Stimulated activated naive CD4-positive, alpha-beta T cell treated with Interleukin-2 at 50 U/mL for 16 hours (primary cell): ENCODE results near the gene FHIT.
"Not testable (repeated sequence)": the region's sequence is repeated elsewhere in the genome, so short reads cannot be mapped to it uniquely, and the experiment has no call there.

Experiments used
- DNase-seq: peaks from one replicate; lab custom pipeline; 2025; lab: John Stamatoyannopoulos, UW

Gene FHIT

GRCh38 chr3:59934560-59934959 lies 1316.7 kb downstream of the FHIT start:
- DNase-seq, result not testable (repeated sequence)

DNA sequence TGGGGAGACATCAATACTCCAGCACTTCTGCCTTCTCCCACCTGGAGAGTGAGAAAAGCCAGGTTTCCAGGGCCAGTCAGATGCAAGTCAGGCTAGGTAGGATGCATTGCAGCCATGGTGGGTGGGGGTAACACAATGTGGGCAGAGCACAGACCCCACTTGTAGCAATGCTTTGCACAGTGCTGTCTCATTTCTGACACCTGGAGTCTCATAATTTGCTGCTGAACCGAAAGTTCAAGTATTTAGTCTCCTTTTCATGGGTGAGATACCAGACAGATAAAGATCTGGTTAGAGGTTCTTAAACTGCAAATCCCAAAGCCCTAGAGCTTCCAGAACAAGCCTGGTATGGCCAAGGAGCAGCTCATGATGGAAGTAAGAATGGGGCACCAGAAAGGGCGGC lies 1321.1 kb downstream of the FHIT start:
- no peak for DNase-seq

GRCh38 chr3:59927056-59927455 lies 1324.2 kb downstream of the FHIT start:
- no peak for DNase-seq

- DNase-seq, result no peak
These were observed 1325.3 kb downstream of the FHIT start for GRCh38 chr3:59925946-59926345.

DNA sequence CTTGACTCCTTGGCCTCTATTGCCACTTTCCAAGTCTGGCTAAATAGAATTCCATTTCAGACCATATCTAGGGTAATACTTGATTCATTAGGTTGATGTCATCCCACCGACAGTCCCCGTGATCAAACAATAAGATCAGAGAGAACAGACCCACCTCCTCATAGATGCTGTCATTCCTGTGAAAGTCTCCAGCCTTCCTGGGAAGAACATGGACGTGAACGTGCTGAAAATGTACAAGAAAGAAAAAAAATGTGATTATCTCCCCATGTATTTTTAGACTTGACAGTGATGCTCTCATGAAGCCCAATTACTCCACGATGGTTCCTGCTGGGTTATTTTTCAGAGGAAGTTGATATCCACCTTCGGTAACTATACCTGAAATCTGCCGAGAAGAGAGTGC lies 1329.1 kb downstream of the FHIT start:
- DNase-seq, result no peak

GRCh38 chr3:59920822-59921221 lies 1330.4 kb downstream of the FHIT start:
- DNase-seq, result no peak

DNA sequence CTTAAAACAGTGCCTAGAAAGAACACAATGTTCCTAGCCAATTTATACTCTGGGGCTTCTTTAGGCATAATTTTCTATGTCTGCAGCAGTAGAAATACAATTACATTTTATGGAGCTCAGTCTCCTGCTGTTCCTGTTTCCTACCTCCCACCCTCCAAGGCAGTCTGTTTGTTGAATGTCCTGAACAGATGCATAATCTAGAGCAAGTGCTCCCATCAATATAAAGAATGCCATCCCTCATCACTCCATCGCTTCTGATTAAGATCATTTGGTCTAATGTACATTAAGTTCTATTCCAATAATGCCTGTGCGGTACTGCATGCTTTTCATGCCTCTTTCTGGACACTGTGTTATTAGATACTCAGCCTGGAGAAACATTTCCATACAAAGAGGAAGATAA lies 1331.7 kb downstream of the FHIT start:
- no peak for DNase-seq

DNA sequence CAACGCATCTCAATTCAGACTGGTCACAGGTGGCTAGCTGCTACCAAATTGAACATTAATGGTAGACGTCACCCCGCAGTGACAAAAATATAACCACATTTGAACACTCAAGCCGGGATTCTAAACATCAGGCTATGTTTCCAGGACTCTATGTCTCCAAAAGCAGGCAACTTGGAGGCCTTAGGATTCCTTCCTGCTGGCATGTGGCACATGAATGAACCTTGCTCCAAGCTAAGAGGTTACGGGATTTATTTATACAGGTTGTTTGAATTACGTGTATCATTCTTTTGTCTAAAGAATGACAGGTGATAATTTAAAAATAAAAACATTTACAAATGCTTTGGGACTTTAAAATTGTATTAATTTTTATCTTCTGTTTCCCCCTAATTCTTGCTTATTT lies 1337.0 kb downstream of the FHIT start:
- no peak for DNase-seq

DNA sequence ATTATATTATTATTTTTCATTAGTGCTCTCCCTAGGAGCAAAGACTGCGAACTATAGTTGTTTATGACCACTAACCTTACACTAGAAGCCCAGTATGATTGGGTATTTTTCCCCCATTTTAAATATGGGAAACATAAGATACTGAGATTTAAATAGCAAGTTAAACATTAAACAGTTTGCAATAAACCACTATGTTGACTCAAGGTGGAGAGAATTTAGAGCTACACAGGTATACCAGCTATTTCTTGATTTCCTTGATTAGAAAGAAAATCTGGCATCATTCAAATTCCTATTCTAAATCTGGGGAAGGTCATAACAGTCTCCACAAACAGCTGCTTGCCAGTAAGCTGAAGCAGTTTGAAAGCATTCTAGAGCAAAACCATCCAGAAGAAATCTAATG lies 1337.6 kb downstream of the FHIT start:
- no peak for DNase-seq

GRCh38 chr3:59908701-59909100 lies 1342.6 kb downstream of the FHIT start:
- DNase-seq, result no peak

DNA sequence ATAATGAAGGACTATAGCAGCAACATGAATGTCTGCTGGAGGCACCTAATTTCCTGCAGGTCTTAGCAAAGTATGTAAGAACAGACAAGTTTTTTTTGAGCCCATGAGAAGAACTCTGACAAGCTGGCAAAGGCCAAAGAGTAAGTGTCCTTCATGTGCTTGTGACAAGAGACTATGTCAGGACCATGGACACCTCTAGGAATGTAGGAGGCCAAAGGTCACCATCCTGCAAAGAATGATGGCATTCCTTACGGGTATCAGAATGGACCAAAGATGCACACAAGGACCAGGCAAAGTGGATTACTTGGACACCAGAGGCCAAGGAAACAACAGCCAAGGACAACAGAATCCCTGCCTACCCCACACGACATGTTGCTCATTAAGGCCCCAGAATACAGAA lies 1343.0 kb downstream of the FHIT start:
- no peak for DNase-seq

DNA sequence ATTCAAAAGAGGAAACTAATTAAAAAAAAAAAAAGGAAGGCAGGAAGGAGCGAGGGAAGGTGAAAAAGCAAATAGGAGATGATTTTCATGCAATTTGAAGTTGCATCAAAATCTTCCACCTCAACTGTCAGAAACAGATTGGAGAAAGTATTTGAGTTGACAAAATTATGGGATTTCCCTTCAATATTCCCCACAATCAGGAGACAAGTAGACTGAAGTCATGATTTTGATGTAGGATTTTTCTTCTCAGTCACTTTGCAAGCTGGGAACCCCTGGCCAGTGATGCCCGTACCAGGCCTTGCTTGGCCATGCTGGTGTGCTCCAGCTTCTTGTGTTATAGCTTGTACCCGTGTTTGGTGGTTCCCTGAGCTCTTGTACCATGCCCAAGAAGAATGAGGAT lies 1347.0 kb downstream of the FHIT start:
- no peak for DNase-seq

DNA sequence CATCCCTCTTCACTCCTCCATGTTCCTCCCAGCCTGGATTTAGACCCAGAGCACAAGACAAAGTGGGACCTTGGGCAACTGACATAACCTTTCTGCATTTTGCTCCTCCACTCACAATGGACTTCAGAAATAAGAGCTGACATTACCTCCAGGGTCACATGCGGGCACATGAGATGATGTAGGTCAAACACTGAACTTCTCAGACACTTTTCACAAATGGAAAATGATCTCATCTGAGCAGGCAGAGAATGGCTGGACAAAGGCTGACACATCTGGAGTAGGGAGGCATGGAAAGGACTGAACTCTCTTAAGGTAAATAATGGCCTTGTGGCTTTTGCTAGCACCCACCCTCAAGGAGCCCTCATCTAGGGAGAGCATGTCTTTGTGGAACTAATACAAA lies 1352.2 kb downstream of the FHIT start:
- no peak for DNase-seq

DNA sequence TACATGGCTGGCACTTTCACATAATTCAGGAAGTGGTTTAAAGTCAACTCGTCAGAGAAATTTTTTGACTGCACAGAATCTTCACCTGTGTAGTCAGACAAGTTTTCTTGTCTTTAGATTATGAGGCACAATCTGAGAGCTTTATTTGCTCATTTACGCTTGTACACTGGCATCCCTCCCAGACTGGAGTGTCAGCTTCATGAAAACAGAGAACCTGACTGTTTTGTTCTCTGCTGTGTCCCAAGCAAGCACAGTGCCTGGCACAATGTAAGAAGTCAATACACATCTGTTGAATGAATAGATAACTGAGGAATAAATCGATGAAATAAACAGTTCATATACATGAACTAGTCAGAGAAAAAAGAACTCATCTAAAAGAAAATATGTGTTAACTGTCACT lies 1355.3 kb downstream of the FHIT start:
- no peak for DNase-seq

DNA sequence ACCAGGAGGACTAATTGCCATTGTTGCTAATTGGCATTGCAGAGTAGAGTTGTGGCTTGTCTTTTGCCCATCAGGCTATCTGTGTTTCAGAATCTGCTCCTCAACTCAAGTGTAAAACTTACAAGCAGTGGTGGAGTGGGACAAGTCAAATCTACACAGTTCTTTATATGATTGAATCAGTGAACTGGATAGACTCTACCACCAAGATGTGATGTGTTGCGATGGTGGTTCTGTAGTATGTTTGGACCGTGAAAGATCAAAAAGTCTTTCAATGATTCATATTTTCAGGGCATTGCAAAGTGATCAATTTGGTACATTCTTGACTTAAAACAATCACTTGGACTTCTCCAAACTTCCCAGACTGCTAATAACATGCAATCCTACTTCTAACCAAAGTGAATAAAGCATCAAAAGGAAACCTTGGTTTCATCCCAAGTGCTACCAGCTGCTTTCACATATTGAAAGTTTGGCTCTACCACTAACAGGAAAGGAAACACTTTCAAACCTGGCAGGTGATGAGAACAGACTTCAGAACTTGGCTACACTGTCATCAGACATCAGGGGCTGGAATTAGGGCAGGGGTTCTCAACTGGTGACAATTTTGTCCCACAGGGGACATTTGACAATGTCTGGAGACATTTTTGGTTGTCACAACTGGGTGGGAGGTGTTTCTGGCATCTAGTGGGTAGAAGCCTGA lies 1356.7 kb downstream of the FHIT start:
- no peak for DNase-seq

DNA sequence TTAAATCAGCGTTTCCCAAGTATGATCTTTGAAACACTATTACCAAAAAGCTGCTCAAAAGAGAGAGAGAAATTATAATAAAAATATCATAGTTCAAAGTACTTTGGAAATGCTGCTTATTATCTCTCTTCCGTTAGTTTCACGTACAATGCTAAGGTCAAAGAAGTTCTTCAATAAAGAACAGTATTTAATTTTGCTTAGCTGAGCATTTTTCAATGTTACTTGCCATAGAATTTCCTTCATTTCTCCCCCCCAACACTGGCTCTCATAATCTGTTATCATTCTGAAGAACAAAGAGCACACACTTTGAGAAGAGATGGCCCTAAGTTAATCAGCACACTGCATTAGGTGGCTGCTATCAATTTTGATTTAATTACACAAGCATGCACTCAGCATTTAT lies 1360.6 kb downstream of the FHIT start:
- no peak for DNase-seq

DNA sequence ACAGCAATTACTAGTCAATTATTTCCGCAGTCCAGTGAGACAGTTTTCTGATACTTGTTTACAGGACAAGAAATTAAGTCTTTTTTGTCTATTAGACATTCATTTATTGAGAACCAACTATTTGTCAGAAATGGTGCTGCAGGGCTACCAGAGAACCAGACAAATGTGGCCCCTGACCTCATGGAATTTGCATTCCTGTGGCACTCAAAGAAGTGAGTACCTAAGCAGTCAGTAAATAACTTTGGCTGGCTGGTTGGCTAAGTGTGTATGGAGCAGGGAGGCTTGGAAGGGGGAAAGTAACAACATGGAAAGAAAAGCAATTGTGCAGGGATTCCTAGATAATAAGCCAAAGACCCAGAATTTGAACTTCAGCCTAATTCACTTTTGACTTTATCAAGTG lies 1364.5 kb downstream of the FHIT start:
- no peak for DNase-seq

- no peak for DNase-seq
These were observed 1365.3 kb downstream of the FHIT start for GRCh38 chr3:59885899-59886400.

DNA sequence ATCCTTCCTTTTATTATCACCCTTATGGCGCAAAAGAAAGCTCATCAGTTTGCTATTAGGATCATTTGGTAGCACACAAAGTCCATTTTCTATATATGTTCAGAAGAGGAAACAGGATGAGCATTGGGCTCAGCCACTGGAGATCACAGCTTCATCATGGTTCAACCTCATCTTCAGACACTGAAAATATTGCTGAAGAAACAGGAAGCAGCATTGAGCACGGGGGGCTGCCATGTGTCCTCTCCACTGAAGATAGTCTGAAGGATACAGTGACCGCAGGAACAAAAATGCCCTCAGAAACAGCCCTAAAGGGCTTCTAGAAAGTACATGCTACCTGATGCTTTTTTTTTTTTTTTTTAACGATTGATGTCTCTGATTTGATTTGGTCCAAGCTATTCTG lies 1366.2 kb downstream of the FHIT start:
- DNase-seq, result no peak

GRCh38 chr3:59884409-59884808 lies 1366.8 kb downstream of the FHIT start:
- no peak for DNase-seq

DNA sequence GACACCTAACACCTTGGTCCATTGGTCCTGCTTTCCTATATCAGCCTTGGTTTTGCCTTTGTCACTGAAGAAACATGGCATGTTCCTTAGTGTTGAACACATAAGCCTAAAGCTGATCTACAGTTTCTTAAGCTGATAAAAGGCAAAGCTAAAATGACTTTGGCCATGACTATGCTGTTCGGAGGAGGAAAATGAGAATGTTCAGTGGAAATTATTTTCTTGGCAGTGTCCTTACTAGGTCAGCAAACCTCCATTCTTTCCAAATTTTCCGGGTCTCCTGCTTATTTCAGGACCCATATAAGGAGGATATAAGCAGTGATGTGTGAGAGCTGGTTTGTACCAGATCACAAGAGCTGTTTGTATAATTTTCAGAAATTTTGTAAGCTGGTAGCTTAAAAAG lies 1368.5 kb downstream of the FHIT start:
- no peak for DNase-seq

DNA sequence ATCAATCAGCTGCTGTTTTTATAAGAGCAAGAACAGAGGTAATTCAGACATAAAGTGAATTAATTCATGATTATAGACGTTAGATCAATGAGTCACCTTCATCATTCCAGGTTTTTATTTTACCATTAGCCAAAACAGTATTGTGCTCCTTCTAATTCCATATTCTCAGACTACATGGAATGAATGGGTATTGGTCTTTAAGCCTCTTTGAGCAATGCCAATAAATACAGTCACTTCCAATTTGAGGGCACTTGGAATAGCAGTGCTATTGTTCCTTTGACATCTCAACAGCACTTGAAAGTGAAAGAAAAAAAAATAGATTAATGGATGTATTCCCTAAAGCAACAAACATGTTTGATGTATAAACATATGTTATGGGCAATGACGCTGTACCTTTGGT lies 1370.5 kb downstream of the FHIT start:
- no peak for DNase-seq

DNA sequence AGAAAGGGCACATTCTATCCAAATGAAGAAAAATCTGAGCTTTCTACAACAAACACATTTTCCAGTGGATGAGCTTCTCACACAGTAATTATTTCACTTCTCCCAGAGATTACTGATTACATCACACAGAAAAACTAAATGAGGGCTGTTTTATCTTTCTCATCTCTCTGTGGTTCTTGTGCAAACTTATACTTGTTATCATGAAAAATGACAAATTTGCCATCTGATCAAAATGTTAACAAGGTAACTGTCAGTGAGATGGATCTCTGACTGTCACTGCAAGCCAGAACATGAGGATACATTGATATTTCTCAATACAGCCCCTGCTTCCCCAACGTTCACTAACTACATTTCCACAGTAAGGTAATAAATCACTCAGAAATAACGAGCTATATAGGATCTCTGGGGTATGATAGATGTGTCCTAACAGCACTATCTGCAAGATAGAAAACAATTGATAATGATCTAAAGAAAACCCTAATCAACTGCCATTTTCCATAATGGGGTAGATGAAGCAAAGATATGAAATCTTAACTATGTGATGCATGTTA lies 1372.1 kb downstream of the FHIT start:
- DNase-seq, result no peak

DNA sequence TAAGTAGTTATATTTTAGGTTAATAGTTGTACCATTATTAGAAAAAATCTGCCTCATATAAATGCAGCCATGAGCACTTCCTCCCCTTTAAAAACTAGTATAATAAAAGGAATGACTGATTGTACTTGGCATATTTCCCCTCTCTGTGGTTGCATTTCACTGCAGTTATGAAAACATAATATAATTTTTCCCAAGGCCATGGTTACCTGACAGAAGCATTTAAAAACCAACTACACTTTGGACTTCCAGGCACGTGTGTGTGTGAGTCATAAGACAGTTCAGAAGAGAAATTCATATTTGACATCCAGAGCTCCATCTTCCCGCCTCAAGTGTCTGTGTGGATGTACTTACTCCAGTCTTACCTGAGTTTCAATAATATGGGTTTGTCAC lies 1373.2 kb downstream of the FHIT start:
- no peak for DNase-seq
